Liver (tissue), 9 donors: Measurements from ENCODE around the gene KCNIP1. TPM values are rescaled to one million over a fixed set of nuclear protein-coding genes. Genes with fewer than 3 reads are reported as not detected.

Experiments
- DNase-seq: peaks from one replicate; pipeline ENCODE4 v3.0.0-alpha.2; 2017; ENCODE audit warnings: low spot score
- H3K27ac ChIP-seq, 2 donors: one replicate each; pipeline ENCODE4 v1.7.0; 2013; ENCODE audit warnings: inconsistent platforms in 2 of 2, low read length in 2 of 2, control low read depth in 1 of 2, low read depth in 1 of 2, mild to moderate bottlenecking in 1 of 2
- H3K27me3 ChIP-seq, 4 donors: one replicate each; pipeline versions ENCODE4 v1.6.1 to v1.7.0; 2013; ENCODE audit warnings: low read length in 3 of 4, inconsistent platforms in 1 of 4, mild to moderate bottlenecking in 1 of 4, moderate library complexity in 1 of 4; ENCODE audit not compliant: control insufficient read depth in 4 of 4, insufficient read depth in 4 of 4
- H3K36me3 ChIP-seq, 4 donors: one replicate each; pipeline versions ENCODE4 v1.6.1 to v1.7.0; 2013; ENCODE audit warnings: low read length in 3 of 4, mild to moderate bottlenecking in 3 of 4, low read depth in 1 of 4, moderate library complexity in 1 of 4; ENCODE audit not compliant: control insufficient read depth in 4 of 4, insufficient read depth in 3 of 4
- H3K4me1 ChIP-seq, 4 donors: one replicate each; pipeline versions ENCODE4 v1.6.1 to v1.7.0; 2013; ENCODE audit warnings: low read length in 3 of 4, mild to moderate bottlenecking in 3 of 4, moderate library complexity in 1 of 4; ENCODE audit not compliant: control insufficient read depth in 4 of 4, insufficient read depth in 4 of 4
- H3K4me3 ChIP-seq, 3 donors: one replicate each; pipeline versions ENCODE4 v1.6.1 to v1.7.0; 2013; ENCODE audit warnings: low read length in 3 of 3, control low read depth in 1 of 3, low read depth in 1 of 3, mild to moderate bottlenecking in 1 of 3
- H3K9ac ChIP-seq, 2 donors: one replicate each; pipeline ENCODE4 v1.7.0; 2013; ENCODE audit warnings: low read length in 2 of 2, mild to moderate bottlenecking in 2 of 2, moderate library complexity in 2 of 2, control low read depth in 1 of 2, low read depth in 1 of 2
- H3K9me3 ChIP-seq, 4 donors: one replicate each; pipeline versions ENCODE4 v1.6.1 to v1.7.0; 2013; ENCODE audit warnings: low read length in 3 of 4; ENCODE audit not compliant: control insufficient read depth in 4 of 4
- EGR1 ChIP-seq, 2 donors: IDR thresholded peaks; 2 replicates each; pipeline ENCODE4 v1.6.1; 2016 to 2018; ENCODE audit warnings: antibody characterized with exemption in 2 of 2, low read depth in 2 of 2
- FOXA1 ChIP-seq: IDR thresholded peaks from 2 replicates; pipeline ENCODE4 v1.6.1; 2016; ENCODE audit warnings: antibody characterized with exemption
- FOXA2 ChIP-seq: IDR thresholded peaks from 2 replicates; pipeline ENCODE4 v1.6.1; 2016; ENCODE audit warnings: antibody characterized with exemption
- GABPA ChIP-seq, 2 donors: IDR thresholded peaks in 1 of 2; conservative IDR thresholded peaks in 1 of 2; 2 replicates each; pipeline ENCODE4 v1.6.1; 2016; ENCODE audit warnings: antibody characterized with exemption in 2 of 2, mild to moderate bottlenecking in 1 of 2, moderate library complexity in 1 of 2
- HNF4A ChIP-seq, 2 donors: conservative IDR thresholded peaks; 2 replicates each; pipeline ENCODE4 v1.6.1; 2016; ENCODE audit warnings: antibody characterized with exemption in 2 of 2, mild to moderate bottlenecking in 2 of 2
- HNF4G ChIP-seq: IDR thresholded peaks from 2 replicates; pipeline ENCODE4 v1.6.1; 2016; ENCODE audit warnings: antibody characterized with exemption
- JUND ChIP-seq, 2 donors: IDR thresholded peaks; 2 replicates each; pipeline ENCODE4 v1.6.1; 2016; ENCODE audit warnings: antibody characterized with exemption in 2 of 2
- NR2F2 ChIP-seq: IDR thresholded peaks from 2 replicates; pipeline ENCODE4 v1.6.1; 2016; ENCODE audit warnings: antibody characterized with exemption
- RAD21 ChIP-seq, 2 donors: IDR thresholded peaks; 2 replicates each; pipeline ENCODE4 v1.6.1; 2016; ENCODE audit warnings: antibody characterized with exemption in 2 of 2, mild to moderate bottlenecking in 2 of 2
- RXRA ChIP-seq, 2 donors: IDR thresholded peaks; 2 replicates each; pipeline ENCODE4 v1.6.1; 2017 to 2018; ENCODE audit warnings: antibody characterized with exemption in 2 of 2, mild to moderate bottlenecking in 1 of 2
- SP1 ChIP-seq: IDR thresholded peaks from 2 replicates; pipeline ENCODE4 v1.6.1; 2018; ENCODE audit warnings: antibody characterized with exemption, mild to moderate bottlenecking
- TAF1 ChIP-seq: conservative IDR thresholded peaks from 2 replicates; pipeline ENCODE4 v1.6.1; 2016; ENCODE audit warnings: antibody characterized with exemption, mild to moderate bottlenecking
- YY1 ChIP-seq: IDR thresholded peaks from 2 replicates; pipeline ENCODE4 v1.6.1; 2016; ENCODE audit warnings: antibody characterized with exemption, mild to moderate bottlenecking
- WGBS: extraction: QIAGEN DNeasy Blood & Tissue Kit; methylation state at CpG from one replicate; pipeline ENCODE4 v1.1.7; 2013; 5-methylcytosine and 5-hydroxymethylcytosine counted together
- polyA plus RNA-seq, 2 donors: library from polyadenylated mRNA; stranded (reverse) in 1 of 2; unstranded in 1 of 2; fragments of 200-250 nt in 1 of 2; fragments of >200 nt in 1 of 2; fragmentation: Nextera tagmentation in 1 of 2; extraction: Ambion mirVana in 1 of 2; gene quantifications; one replicate each; pipeline versions ENCODE4 v1.2.1 to v1.2.3, GENCODE V29; 2013 to 2015
- total RNA-seq, 2 donors: library from RNA; depleted of rRNA; stranded (reverse); fragments of >200 nt; gene quantifications; one replicate each; pipeline ENCODE4 v1.2.3, GENCODE V29; 2014
- TF ChIP-seq, protein P1 (sequence below): IDR thresholded peaks from 2 replicates; pipeline ENCODE4 v1.6.1; 2016; ENCODE audit warnings: antibody characterized with exemption
- TF ChIP-seq, protein P2 (sequence below): fragments of 150-350 bp; IDR thresholded peaks from 2 replicates; pipeline ENCODE4 v1.5.1; 2017; ENCODE audit warnings: improper control_type of control experiment, low read depth, low read length; ENCODE audit not compliant: missing input control
- TF ChIP-seq, protein P3 (sequence below): IDR thresholded peaks from 2 replicates; pipeline ENCODE4 v1.6.1; 2016; ENCODE audit warnings: antibody characterized with exemption
- TF ChIP-seq, protein P4 (sequence below): IDR thresholded peaks from 2 replicates; pipeline ENCODE4 v1.6.1; 2016; ENCODE audit warnings: antibody characterized with exemption
- TF ChIP-seq, protein P5 (sequence below): IDR thresholded peaks from 2 replicates; pipeline ENCODE4 v1.6.1; 2016; ENCODE audit warnings: antibody characterized with exemption, mild to moderate bottlenecking
- donor health status: healthy.
- donor health status: healthy.
- donor health status: healthy.
- donor health status: healthy.
- donor health status: healthy.

The KCNIP1 gene
- total and polyA plus RNA-seq, 4 donors: 0.08 to 0.23 TPM; not detected in 2

DNA sequence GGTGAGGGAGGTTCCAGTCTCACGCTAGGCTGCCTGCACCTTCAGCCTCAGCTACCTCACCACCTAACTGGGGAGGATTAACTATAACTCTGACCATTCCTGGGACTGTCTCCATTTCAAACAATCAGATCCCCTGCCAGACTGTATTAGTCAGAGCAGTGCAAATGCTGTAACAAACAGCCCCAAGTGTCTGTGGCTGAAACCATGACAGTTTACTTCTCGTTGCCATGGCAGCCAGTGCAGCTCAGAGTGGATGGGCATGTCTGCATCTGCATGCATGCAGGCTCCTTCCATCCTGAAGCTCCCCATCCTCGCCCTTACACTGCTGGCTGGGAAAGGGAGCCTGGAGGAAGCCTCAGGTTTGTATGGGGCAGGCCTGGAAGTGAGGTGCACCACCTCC is 86.7 kb downstream of the KCNIP1 start:
- DNase-seq: no peak
- TF ChIP-seq TAF1 (no peak), SP1 (no peak), RXRA (IDR thresholded peaks at IDR 0.05) (no peak), FOXA2 (no peak), HNF4A (conservative IDR thresholded peaks at IDR 0.05) (no peak), YY1 (no peak), GABPA (IDR thresholded peaks at IDR 0.05 in 1 of 2, conservative IDR thresholded peaks at IDR 0.05 in 1 of 2) (no peak), EGR1 (IDR thresholded peaks at IDR 0.05; ENCODE audit: low read depth in 2 of 2) (no peak), NR2F2 (no peak), JUND (IDR thresholded peaks at IDR 0.05) (no peak), FOXA1 (no peak), RAD21 (IDR thresholded peaks at IDR 0.05) (no peak), HNF4G (no peak)
- TF ChIP-seq, protein P1, sequence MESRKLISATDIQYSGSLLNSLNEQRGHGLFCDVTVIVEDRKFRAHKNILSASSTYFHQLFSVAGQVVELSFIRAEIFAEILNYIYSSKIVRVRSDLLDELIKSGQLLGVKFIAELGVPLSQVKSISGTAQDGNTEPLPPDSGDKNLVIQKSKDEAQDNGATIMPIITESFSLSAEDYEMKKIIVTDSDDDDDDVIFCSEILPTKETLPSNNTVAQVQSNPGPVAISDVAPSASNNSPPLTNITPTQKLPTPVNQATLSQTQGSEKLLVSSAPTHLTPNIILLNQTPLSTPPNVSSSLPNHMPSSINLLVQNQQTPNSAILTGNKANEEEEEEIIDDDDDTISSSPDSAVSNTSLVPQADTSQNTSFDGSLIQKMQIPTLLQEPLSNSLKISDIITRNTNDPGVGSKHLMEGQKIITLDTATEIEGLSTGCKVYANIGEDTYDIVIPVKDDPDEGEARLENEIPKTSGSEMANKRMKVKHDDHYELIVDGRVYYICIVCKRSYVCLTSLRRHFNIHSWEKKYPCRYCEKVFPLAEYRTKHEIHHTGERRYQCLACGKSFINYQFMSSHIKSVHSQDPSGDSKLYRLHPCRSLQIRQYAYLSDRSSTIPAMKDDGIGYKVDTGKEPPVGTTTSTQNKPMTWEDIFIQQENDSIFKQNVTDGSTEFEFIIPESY: no peak
- TF ChIP-seq, protein P2, sequence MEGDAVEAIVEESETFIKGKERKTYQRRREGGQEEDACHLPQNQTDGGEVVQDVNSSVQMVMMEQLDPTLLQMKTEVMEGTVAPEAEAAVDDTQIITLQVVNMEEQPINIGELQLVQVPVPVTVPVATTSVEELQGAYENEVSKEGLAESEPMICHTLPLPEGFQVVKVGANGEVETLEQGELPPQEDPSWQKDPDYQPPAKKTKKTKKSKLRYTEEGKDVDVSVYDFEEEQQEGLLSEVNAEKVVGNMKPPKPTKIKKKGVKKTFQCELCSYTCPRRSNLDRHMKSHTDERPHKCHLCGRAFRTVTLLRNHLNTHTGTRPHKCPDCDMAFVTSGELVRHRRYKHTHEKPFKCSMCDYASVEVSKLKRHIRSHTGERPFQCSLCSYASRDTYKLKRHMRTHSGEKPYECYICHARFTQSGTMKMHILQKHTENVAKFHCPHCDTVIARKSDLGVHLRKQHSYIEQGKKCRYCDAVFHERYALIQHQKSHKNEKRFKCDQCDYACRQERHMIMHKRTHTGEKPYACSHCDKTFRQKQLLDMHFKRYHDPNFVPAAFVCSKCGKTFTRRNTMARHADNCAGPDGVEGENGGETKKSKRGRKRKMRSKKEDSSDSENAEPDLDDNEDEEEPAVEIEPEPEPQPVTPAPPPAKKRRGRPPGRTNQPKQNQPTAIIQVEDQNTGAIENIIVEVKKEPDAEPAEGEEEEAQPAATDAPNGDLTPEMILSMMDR: no peak
- TF ChIP-seq, protein P3, sequence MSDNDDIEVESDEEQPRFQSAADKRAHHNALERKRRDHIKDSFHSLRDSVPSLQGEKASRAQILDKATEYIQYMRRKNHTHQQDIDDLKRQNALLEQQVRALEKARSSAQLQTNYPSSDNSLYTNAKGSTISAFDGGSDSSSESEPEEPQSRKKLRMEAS: no peak
- TF ChIP-seq, protein P4, sequence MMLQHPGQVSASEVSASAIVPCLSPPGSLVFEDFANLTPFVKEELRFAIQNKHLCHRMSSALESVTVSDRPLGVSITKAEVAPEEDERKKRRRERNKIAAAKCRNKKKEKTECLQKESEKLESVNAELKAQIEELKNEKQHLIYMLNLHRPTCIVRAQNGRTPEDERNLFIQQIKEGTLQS: no peak
- TF ChIP-seq, protein P5, sequence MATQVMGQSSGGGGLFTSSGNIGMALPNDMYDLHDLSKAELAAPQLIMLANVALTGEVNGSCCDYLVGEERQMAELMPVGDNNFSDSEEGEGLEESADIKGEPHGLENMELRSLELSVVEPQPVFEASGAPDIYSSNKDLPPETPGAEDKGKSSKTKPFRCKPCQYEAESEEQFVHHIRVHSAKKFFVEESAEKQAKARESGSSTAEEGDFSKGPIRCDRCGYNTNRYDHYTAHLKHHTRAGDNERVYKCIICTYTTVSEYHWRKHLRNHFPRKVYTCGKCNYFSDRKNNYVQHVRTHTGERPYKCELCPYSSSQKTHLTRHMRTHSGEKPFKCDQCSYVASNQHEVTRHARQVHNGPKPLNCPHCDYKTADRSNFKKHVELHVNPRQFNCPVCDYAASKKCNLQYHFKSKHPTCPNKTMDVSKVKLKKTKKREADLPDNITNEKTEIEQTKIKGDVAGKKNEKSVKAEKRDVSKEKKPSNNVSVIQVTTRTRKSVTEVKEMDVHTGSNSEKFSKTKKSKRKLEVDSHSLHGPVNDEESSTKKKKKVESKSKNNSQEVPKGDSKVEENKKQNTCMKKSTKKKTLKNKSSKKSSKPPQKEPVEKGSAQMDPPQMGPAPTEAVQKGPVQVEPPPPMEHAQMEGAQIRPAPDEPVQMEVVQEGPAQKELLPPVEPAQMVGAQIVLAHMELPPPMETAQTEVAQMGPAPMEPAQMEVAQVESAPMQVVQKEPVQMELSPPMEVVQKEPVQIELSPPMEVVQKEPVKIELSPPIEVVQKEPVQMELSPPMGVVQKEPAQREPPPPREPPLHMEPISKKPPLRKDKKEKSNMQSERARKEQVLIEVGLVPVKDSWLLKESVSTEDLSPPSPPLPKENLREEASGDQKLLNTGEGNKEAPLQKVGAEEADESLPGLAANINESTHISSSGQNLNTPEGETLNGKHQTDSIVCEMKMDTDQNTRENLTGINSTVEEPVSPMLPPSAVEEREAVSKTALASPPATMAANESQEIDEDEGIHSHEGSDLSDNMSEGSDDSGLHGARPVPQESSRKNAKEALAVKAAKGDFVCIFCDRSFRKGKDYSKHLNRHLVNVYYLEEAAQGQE: no peak
- Histone ChIP-seq H3K4me1 (no peaks in the 10 kb centered on the region), H3K9ac (no peak overlapping the region), H3K27ac (no peak overlapping the region), H3K9me3 (no peaks in the 10 kb centered on the region), H3K36me3 (no peaks in the 10 kb centered on the region), H3K4me3 (no peak overlapping the region), H3K27me3 (no peaks in the 10 kb centered on the region)
- 50% methylated on average over 3 of the region's 3 CpGs for WGBS
